GM19324 (cell line): ENCODE data around the gene ARHGEF16.

Experiments used
- ATAC-seq: cut with Tn5 transposase; IDR thresholded peaks from one replicate; pipeline ENCODE4 v1.9.1; 2021; ENCODE audit warnings: mild to moderate bottlenecking, moderate library complexity; ENCODE audit not compliant: unreplicated experiment, low FRiP score

ARHGEF16 gene

DNA sequence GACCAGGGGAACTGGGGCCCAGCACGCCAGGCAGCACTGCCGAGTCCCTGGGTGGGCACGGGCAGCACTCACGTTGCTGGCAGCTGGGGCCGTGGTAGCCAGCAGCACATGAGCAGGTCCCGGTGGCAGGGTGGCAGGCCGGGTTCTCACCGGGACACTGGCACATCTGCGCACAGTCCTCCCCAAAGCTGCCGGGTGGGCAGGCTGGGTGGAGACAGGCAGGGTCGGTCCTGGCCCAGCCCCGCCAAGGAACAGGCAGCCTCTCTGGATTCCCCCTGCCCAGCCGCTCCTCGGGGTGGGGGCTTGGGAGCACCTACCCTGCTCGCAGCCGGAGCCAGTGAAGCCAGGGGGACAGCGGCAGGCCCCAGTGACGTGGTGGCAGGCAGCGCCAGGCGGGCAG lies 42.5 kb downstream of the ARHGEF16 start:
- no peak for ATAC-seq

- no peak for ATAC-seq
These were observed 43.1 kb downstream of the ARHGEF16 start for GRCh38 chr1:3497521-3497920.

GRCh38 chr1:3498246-3498930 lies 43.9 kb downstream of the ARHGEF16 start:
- ATAC-seq: no peak

- no peak for ATAC-seq
These were observed 44.5 kb downstream of the ARHGEF16 start for GRCh38 chr1:3498986-3499385.

DNA sequence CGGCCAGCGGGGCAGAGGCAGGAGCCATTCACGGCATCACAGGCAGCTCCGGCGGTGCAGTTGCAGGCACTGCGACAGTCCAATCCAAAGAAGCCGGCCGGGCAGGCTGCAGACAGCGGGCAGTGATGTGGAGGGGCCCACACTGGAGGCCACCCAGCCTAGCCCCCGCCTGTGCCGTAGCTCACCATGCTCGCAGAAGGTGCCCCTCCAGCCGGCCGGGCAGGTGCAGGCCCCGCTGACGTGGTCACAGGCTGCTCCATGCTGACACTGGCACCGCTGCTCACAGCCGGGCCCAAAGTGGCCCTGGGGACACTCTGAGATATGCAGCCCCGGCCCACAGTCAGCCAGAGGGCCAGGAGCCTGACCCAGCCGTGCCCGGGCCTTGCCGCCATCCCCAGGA lies 45.1 kb downstream of the ARHGEF16 start:
- ATAC-seq: no peak

- no peak for ATAC-seq
These were observed 45.9 kb downstream of the ARHGEF16 start for GRCh38 chr1:3500265-3500835.

- ATAC-seq: no peak
These were observed 47.0 kb downstream of the ARHGEF16 start for GRCh38 chr1:3501437-3501836.

GRCh38 chr1:3501856-3502640 lies 47.6 kb downstream of the ARHGEF16 start:
- ATAC-seq: no peak

DNA sequence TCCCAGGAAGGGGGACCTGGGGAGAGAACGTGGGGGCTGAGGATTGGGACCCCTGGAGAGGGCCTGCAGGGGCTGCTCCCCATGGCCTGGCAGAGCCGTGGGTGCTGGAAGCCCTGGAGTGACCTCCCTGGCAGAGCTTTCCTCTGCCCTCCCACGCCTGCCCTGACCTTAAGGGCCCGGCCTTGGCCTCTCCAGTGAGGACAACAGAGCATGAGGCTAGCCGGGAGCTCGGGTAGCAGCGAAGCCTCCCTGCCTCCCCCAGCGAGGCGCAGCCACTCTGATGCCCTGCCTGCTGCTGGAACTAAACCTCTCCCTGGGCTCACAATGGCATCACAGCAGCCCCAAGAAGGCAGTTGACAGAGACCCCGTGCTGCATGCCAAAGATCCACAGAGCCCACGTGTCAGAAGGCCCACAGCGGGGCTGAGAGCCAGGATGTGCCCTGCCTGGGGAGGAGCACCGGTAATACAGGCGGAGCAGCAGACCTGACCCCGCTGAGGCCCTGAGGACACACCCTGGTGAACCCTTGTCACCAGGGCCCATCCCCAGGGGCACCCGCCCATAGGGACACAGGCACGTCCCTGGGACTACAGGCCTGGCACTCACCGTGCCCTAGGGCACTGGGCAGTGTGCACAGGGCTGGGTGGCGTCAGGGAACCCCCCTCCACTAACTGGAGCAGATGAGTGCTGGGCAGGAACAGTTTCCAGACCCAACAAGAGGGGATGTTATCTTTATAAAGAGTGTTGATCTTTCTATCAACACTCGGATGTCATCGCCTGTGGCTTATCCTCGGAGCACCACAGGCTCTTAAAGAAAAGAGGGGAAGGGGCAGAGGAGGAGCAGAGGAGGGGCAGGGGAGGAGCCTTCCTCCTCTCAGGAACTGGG lies 48.4 kb downstream of the ARHGEF16 start:
- no peak for ATAC-seq

GRCh38 chr1:3503525-3503886 lies 49.0 kb downstream of the ARHGEF16 start:
- no peak for ATAC-seq

DNA sequence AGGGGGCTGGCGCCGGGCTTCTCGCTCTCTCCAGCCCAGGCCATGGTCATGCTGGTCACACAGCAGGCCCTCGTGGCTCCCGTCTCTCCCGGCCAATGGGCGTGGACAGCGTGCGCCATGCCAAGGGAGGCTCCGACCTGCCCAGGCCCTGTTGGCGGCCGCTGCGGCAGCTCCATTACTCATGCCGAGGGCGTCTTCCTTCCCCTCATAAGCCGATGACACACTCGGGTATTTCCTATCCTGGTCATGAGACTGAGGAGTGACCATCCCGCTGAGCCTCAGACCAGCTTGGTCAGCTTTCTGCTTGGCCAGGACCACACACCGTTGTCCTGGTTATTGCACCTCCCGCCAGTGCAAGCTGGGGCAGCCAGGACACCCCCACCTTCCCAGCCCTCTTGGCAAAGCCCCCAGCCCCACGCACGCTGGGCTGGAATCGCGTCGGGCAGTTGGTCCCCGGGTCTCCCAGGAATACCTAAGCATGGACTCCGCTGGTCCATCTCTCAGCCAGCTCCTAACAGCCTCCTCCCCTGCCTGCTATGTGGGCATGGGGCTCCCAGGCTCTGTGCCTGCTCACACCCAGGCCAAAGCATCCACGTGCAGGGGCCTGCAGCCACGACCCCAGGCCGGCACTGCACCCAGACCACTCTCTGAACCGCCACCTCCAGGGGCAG lies 49.8 kb downstream of the ARHGEF16 start:
- ATAC-seq: no peak

DNA sequence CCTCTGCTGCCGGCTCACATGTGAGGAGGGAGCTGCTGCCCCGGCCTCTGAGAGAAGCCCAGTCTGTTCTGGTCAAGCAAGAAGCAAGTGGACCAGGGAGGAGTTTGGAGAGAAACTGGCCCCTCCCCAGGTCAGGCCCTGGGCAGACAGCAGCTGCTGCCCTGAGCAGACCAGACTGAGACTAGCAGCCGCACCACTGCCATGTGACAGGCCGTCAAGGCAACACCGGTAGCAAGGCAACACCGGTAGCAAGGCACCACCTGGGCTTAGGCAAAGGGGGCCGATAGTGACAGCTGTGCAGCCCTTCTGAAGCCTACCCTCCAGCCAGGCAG lies 50.3 kb downstream of the ARHGEF16 start:
- no peak for ATAC-seq

DNA sequence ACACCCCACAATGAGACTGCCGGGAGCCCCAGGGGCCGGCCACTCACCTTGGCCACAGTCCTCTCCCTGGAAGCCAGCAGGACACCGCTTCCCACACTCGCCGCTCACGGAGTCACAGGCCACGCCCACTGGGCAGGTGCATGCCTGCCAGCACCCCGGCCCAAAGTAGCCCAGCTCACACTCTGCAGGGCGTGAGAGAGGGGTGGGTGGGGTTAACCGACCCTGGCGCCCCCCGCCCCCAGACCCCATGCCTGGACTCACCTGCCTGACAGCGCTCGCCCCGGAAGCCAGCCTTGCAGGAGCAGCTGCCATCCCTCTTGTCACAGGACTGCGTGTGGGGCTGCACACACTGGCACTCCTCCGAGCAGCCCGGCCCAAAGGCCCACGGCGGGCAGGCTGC lies 50.7 kb downstream of the ARHGEF16 start:
- ATAC-seq: no peak

GRCh38 chr1:3506041-3506440 lies 51.6 kb downstream of the ARHGEF16 start:
- ATAC-seq: no peak

DNA sequence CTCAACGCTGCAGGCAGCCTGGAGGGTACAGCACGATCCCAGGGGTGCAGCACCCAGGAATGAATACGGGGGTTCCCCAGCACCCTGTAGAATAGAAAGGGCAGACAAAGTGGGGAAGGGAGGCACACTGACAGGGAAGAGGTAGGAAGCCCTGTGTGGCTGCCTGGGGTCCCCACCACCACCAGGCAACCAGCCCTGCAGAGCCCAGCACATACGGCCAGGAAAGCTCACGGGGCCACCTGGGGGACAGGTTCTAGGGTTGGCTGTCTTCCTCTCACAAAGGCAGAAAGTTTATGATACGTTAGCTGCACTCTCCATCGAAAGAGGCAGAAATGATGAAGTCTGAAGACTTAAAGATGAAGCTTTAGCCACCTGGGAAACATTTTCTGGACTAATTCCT lies 52.5 kb downstream of the ARHGEF16 start:
- no peak for ATAC-seq

GRCh38 chr1:3507636-3508275 lies 53.3 kb downstream of the ARHGEF16 start:
- ATAC-seq: no peak

DNA sequence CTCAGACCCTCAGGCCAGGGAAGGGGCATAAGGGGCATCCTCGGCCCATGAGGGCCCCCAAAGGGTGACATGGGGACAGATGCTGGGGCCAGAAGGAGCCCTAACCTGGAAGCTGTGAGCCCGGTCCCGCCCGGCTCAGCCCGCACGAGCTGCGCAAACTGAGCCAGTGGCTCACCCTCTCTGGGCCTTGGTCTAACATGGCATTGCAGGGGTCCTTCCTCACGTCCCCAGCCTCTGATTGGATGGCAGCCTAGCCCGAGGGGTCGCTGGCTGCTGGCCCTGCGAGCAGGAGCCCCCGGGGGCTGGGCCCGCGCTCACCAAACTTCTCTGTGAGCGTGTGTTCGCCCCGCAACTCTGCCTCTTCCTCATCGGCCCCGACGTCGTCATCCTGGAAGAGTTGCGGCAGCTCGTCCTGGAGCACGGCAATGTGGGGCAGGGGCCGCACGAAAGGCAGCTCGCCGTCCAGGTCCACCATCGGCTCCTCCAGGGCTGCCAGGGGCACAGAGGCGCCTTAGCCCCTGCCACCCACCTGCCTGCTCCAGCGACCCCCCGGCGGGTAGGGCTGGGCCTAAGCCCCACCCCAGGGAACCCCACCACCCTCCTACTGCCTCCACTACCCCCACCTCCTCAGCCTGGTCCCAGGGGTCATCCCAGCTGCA lies 54.4 kb downstream of the ARHGEF16 start:
- no peak for ATAC-seq

- ATAC-seq: no peak
These were observed 55.3 kb downstream of the ARHGEF16 start for GRCh38 chr1:3509721-3510120.

DNA sequence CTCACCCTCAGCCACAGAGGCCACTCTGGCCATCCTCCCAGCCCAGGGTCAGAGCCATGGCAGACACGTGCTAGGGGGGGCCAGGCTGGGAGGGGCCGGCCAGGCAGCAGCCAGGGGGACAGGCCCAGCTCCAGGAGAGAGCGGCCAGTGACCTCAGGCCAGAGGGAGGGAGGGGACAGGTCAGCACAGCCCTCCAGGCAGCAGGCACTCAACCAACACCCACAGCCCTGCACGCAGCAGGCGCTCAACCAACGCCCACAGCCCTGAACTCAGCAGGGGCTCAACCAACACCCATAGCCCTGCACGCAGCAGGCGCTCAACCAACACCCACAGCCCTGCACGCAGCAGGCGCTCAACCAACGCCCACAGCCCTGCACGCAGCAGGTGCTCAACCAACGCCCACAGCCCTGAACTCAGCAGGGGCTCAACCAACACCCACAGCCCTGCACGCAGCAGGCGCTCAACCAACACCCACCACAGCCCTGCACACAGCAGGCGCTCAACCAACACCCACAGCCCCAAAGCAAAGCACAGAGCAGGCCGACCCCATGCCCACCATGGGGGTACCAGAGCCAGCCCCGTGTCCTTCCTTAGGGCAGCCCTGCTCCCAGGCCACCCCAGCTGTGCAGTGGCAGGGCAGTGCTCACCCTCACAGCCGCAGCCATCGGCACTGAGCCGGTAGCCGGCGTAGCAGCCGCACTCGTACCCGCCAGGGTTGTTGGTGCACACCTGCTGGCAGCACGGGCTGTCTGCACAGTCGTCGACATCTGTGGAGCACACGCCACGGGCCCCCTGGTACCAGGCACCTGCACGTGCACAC lies 55.9 kb downstream of the ARHGEF16 start:
- no peak for ATAC-seq
